MM.1S (cell line): ENCODE data around the gene FBLN7.
"Not testable (repeated sequence)": the region's sequence is repeated elsewhere in the genome, so short reads cannot be mapped to it uniquely, and the experiment has no call there.

Experiments
- DNase-seq: peaks from one replicate; pipeline ENCODE4 v3.0.0-alpha.2; 2015
- H2AFZ ChIP-seq: fragments of 300-600 bp; sonication (generic); 2 replicates; pipeline ENCODE4 v1.6.0; 2016; ENCODE audit warnings: antibody characterized with exemption, low read length
- H3F3A ChIP-seq: fragments of 300-600 bp; sonication (generic); 2 replicates; pipeline ENCODE4 v1.6.1; 2016; ENCODE audit warnings: mild to moderate bottlenecking, antibody characterized with exemption, low read length, moderate library complexity, mixed read lengths; ENCODE audit not compliant: insufficient read depth
- H3K27ac ChIP-seq: fragments of 300-600 bp; sonication (generic); 2 replicates; pipeline ENCODE4 v1.5.1; 2016; ENCODE audit warnings: mild to moderate bottlenecking, low read length
- H3K27me3 ChIP-seq: fragments of 300-600 bp; sonication (generic); replicated peaks from 2 replicates; pipeline ENCODE4 v1.6.0; 2016; ENCODE audit warnings: low read length; ENCODE audit not compliant: insufficient read depth
- H3K36me3 ChIP-seq: fragments of 300-600 bp; sonication (generic); replicated peaks from 2 replicates; pipeline ENCODE4 v1.6.1; 2016; ENCODE audit warnings: mild to moderate bottlenecking, low read length, mixed read lengths; ENCODE audit not compliant: insufficient read depth
- H3K4me1 ChIP-seq: fragments of 300-600 bp; sonication (generic); 2 replicates; pipeline ENCODE4 v1.6.1; 2016; ENCODE audit warnings: low read length, mixed read lengths
- H3K4me2 ChIP-seq: fragments of 300-600 bp; sonication (generic); 2 replicates; pipeline ENCODE4 v1.6.0; 2016; ENCODE audit warnings: low read depth, low read length
- H3K4me3 ChIP-seq: fragments of 300-600 bp; sonication (generic); 2 replicates; pipeline ENCODE4 v1.5.1; 2016; ENCODE audit warnings: low read length, mixed read lengths
- H3K79me2 ChIP-seq: fragments of 300-600 bp; sonication (generic); 2 replicates; pipeline ENCODE4 v1.6.1; 2016; ENCODE audit warnings: mixed run types, low read length, mixed read lengths
- H3K9ac ChIP-seq: fragments of 300-600 bp; sonication (generic); 2 replicates; pipeline ENCODE4 v1.6.1; 2016; ENCODE audit warnings: low read length, mixed read lengths
- H3K9me2 ChIP-seq: fragments of 300-600 bp; sonication (generic); replicated peaks from 2 replicates; pipeline ENCODE4 v1.6.1; 2016; ENCODE audit warnings: mild to moderate bottlenecking, low read length, mixed read lengths; ENCODE audit not compliant: insufficient read depth
- H3K9me3 ChIP-seq: fragments of 300-600 bp; sonication (generic); replicated peaks from 2 replicates; pipeline ENCODE4 v1.6.1; 2016; ENCODE audit warnings: mild to moderate bottlenecking, low read length, mixed read lengths; ENCODE audit not compliant: insufficient read depth
- H4K20me1 ChIP-seq: fragments of 300-600 bp; sonication (generic); 2 replicates; pipeline ENCODE4 v1.6.1; 2016; ENCODE audit warnings: mild to moderate bottlenecking, low read length, moderate library complexity, mixed read lengths; ENCODE audit not compliant: insufficient read depth
- EZH2 ChIP-seq: fragments of 300-600 bp; sonication (generic); optimal IDR thresholded peaks from 2 replicates; pipeline ENCODE3; 2017; ENCODE audit warnings: low read depth, mild to moderate bottlenecking, antibody characterized with exemption, low read length, mixed read lengths
- EZH2phosphoT487 ChIP-seq: fragments of 300-600 bp; sonication (generic); IDR thresholded peaks from 2 replicates; pipeline ENCODE4 v1.6.1; 2018; ENCODE audit warnings: antibody characterized with exemption, low read length
- TF ChIP-seq, protein P1 (sequence below): fragments of 300-600 bp; sonication (generic); IDR thresholded peaks from 2 replicates; pipeline ENCODE4 v1.5.1; 2016; ENCODE audit warnings: antibody characterized with exemption, low read length, mixed read lengths

Gene FBLN7

DNA sequence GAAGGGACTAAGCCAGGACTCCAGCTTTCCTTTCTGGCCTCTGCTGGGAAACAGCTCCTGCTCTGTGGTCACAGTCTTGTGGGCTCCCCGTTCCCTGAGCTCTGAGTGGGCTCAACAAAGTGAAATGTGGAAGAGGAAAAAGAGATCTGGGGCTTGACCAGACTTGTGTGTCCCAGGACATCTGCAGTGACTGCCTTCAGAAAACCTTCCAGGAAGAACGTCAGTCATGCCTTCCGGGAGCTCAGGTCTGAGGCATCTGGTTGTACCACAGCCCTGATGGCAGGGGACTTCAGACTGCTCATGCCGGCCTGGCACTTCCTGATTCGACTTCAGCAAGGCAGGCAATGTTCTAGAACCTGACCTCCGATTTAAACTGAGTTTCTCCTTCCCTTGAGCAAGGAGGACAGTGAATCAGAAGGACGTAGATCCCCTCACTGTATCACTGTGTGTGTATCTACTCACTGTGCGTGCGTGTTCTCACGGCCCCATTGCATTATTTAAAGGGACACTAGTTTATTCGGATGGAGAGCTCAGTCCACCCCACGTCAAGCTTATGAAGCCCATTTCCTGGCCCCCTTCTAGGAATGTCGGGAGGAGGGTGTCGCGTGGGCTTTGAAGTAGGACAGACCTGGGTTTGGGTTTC, 548 bp upstream of the FBLN7 start:
- peak; percentile 23 for DNase-seq
- no peaks in the 10 kb centered on the region for H3K79me2 ChIP-seq
- no peaks in the 10 kb centered on the region for H3K9me2 ChIP-seq
- H3F3A ChIP-seq, result no peaks in the 10 kb centered on the region
- no peaks in the 10 kb centered on the region for H3K27me3 ChIP-seq
- no peak overlapping the region for H3K27ac ChIP-seq
- H3K36me3 ChIP-seq, result no peaks in the 10 kb centered on the region
- peak overlapping the region; percentile 62 for H2AFZ ChIP-seq
- no peaks in the 10 kb centered on the region for H3K9me3 ChIP-seq
- H3K4me1 ChIP-seq, result peaks cover 5% of the 10 kb centered on the region; the same call in 1 of the 2 replicates
- H3K9ac ChIP-seq, result no peak overlapping the region; the same call in 1 of the 2 replicates
- H3K4me2 ChIP-seq, result peak overlapping the region; percentile 59
- peak overlapping the region; percentile 67 for H3K4me3 ChIP-seq
- no peaks in the 10 kb centered on the region for H4K20me1 ChIP-seq
- TF ChIP-seq, protein P1, sequence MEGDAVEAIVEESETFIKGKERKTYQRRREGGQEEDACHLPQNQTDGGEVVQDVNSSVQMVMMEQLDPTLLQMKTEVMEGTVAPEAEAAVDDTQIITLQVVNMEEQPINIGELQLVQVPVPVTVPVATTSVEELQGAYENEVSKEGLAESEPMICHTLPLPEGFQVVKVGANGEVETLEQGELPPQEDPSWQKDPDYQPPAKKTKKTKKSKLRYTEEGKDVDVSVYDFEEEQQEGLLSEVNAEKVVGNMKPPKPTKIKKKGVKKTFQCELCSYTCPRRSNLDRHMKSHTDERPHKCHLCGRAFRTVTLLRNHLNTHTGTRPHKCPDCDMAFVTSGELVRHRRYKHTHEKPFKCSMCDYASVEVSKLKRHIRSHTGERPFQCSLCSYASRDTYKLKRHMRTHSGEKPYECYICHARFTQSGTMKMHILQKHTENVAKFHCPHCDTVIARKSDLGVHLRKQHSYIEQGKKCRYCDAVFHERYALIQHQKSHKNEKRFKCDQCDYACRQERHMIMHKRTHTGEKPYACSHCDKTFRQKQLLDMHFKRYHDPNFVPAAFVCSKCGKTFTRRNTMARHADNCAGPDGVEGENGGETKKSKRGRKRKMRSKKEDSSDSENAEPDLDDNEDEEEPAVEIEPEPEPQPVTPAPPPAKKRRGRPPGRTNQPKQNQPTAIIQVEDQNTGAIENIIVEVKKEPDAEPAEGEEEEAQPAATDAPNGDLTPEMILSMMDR, result no peak
- TF ChIP-seq EZH2phosphoT487, result no peak
- TF ChIP-seq EZH2, result no peak

- not testable (repeated sequence) for H3K4me3 ChIP-seq, H3K9ac ChIP-seq, H3K9me3 ChIP-seq, H3K79me2 ChIP-seq, H3K36me3 ChIP-seq, H4K20me1 ChIP-seq, H3K4me1 ChIP-seq, H3K4me2 ChIP-seq, H3K27me3 ChIP-seq, H3K27ac ChIP-seq, DNase-seq, H3K9me2 ChIP-seq, H2AFZ ChIP-seq, H3F3A ChIP-seq
Observed at GRCh38 chr2:112139033-112139614, 939 bp downstream of the FBLN7 start.

DNA sequence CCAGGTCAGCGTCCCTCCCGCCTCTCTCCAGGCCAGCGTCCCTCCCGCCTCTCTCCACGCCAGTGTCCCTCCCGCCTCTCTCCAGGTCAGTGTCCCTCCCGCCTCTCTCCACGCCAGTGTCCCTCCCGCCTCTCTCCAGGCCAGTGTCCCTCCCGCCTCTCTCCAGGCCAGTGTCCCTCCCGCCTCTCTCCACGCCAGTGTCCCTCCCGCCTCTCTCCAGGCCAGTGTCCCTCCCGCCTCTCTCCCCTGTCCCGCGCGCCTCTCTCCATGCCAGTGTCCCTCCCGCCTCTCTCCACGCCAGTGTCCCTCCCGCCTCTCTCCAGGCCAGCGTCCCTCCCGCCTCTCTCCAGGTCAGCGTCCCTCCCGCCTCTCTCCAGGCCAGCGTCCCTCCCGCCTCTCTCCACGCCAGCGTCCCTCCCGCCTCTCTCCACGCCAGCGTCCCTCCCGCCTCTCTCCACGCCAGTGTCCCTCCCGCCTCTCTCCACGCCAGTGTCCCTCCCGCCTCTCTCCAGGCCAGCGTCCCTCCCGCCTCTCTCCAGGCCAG, 1.5 kb downstream of the FBLN7 start:
- not testable (repeated sequence) for H3K36me3 ChIP-seq, H2AFZ ChIP-seq, H3K4me3 ChIP-seq, H3K9me2 ChIP-seq, H3K27me3 ChIP-seq, H3K79me2 ChIP-seq, H3K4me1 ChIP-seq, H3F3A ChIP-seq, H3K9me3 ChIP-seq, H3K9ac ChIP-seq, H4K20me1 ChIP-seq, H3K27ac ChIP-seq, H3K4me2 ChIP-seq, DNase-seq

- DNase-seq, result no peak
- no peak overlapping the region for H3K27ac ChIP-seq
- H3F3A ChIP-seq, result no peaks in the 10 kb centered on the region
- no peak overlapping the region for H2AFZ ChIP-seq
- H3K4me1 ChIP-seq, result 0 out of 2 replicates have a peak, but pooled peaks cover 3% of the 10 kb centered on the region
- TF ChIP-seq EZH2, result no peak
- TF ChIP-seq, protein P1, result no peak
- TF ChIP-seq EZH2phosphoT487, result no peak
- H3K9me3 ChIP-seq, result no peaks in the 10 kb centered on the region
- no peaks in the 10 kb centered on the region for H3K79me2 ChIP-seq
- no peaks in the 10 kb centered on the region for H3K9me2 ChIP-seq
- H3K36me3 ChIP-seq, result no peaks in the 10 kb centered on the region
- H4K20me1 ChIP-seq, result no peaks in the 10 kb centered on the region
- no peak overlapping the region for H3K9ac ChIP-seq
- no peak overlapping the region for H3K4me2 ChIP-seq
- no peak overlapping the region for H3K4me3 ChIP-seq
- H3K27me3 ChIP-seq, result no peaks in the 10 kb centered on the region
Observed at GRCh38 chr2:112140205-112140802, 2.1 kb downstream of the FBLN7 start.
